ENCODE data around the gene ECHS1. TPM values are rescaled to one million over a fixed set of nuclear protein-coding genes. Genes with fewer than 3 reads are reported as not detected.
A peak's percentile ranks its signal among the peaks of the same experiment; 100 is the strongest.

ECHS1 gene
- total and polyA plus RNA-seq, 8 donors = 5.3 to 103 (median 69.2) TPM

DNA sequence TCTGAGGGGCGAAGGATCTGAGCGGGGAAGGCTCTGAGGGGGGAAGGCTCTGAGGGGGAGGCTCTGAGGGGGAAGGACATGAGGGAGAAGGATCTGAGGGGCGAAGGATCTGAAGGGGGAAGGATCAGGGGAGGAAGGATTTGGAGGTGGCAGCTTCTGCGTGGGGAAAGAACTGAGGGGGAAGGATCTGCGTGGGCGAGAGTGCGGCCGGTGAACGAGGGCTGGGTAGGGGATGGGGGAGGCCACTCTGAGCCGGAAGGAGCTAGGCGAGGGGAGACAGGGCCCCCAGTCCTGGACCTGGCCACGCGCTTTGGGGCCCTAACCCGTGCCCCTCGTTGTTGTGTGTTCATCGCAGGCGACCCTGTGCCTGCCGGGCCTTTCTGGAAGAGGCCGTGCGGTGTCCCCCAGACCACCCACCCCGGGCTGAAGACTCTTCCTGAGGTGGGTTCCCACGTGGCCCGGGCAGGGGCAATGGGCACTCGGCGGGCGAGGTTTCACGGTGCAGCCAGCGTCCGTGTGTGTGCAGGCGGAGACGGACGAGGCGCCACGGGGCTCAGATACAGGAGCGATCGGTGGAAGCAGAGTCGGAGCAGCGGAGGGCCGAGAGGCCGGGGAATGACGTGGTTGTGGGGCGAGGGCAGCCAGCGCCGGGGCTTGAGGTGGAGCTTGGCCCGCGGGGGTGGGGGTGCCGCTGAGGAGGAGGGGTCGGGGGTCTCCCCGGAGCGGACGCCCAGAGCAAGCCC lies 38.5 kb downstream of the ECHS1 start:
- H3K27ac ChIP-seq = peak overlapping the region in 4 of 5 donors; percentile 14 to 62 (median 34)
- no peaks in the 10 kb centered on the region for H3K36me3 ChIP-seq
- peaks cover 21 to 87% (median 57%) of the 10 kb centered on the region in 3 donors for H3K27me3 ChIP-seq
- peak in 1 of 2 donors; percentile 79 for DNase-seq
- peaks cover 27 to 30% (median 29%) of the 10 kb centered on the region in 4 donors for H3K4me1 ChIP-seq
- intact Hi-C loops (cut with DNase I; ENCODE audit: low total_unique reads) = no loop called here
- H3K9me3 ChIP-seq = no peaks in the 10 kb centered on the region
- H3K4me3 ChIP-seq = peak overlapping the region; percentile 39 to 50 (median 42)
- TF ChIP-seq, protein P1, sequence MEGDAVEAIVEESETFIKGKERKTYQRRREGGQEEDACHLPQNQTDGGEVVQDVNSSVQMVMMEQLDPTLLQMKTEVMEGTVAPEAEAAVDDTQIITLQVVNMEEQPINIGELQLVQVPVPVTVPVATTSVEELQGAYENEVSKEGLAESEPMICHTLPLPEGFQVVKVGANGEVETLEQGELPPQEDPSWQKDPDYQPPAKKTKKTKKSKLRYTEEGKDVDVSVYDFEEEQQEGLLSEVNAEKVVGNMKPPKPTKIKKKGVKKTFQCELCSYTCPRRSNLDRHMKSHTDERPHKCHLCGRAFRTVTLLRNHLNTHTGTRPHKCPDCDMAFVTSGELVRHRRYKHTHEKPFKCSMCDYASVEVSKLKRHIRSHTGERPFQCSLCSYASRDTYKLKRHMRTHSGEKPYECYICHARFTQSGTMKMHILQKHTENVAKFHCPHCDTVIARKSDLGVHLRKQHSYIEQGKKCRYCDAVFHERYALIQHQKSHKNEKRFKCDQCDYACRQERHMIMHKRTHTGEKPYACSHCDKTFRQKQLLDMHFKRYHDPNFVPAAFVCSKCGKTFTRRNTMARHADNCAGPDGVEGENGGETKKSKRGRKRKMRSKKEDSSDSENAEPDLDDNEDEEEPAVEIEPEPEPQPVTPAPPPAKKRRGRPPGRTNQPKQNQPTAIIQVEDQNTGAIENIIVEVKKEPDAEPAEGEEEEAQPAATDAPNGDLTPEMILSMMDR (IDR thresholded peaks at IDR 0.05) = no peak
- TF ChIP-seq EP300 (IDR thresholded peaks at IDR 0.05) (no peak), POLR2AphosphoS5 (IDR thresholded peaks at IDR 0.05) (no peak), POLR2A (IDR thresholded peaks at IDR 0.05) (no peak)
- 20 to 32% (median 22%) methylated on average over 25 to 51 of the region's 51 CpGs for WGBS, 5 donors

- TF ChIP-seq, protein P1 (IDR thresholded peaks at IDR 0.05) = no peak
- TF ChIP-seq POLR2A (IDR thresholded peaks at IDR 0.05) (no peak), EP300 (IDR thresholded peaks at IDR 0.05) (no peak)
- 79 to 84% (median 81%) methylated on average over 30 of the region's 30 CpGs for WGBS, 5 donors
- H3K27ac ChIP-seq = no peak overlapping the region
- intact Hi-C loops (cut with DNase I; ENCODE audit: low total_unique reads) = no loop called here
- H3K4me3 ChIP-seq = no peak overlapping the region
- no peaks in the 10 kb centered on the region for H3K36me3 ChIP-seq
- peaks cover 30 to 34% (median 32%) of the 10 kb centered on the region in 4 donors for H3K4me1 ChIP-seq
- peaks cover 21 to 87% (median 66%) of the 10 kb centered on the region in 3 donors for H3K27me3 ChIP-seq
- no peak for DNase-seq
- H3K9me3 ChIP-seq = no peaks in the 10 kb centered on the region
Measured at GRCh38 chr10:133332936-133333699, 40.0 kb downstream of the ECHS1 start.

- Histone ChIP-seq H3K27me3 (peaks cover 12 to 87% (median 66%) of the 10 kb centered on the region in 3 donors), H3K4me1 (peaks cover 26 to 28% (median 27%) of the 10 kb centered on the region in 4 donors), H3K4me3 (peak overlapping the region; percentile 21 to 50 (median 29)), H3K36me3 (no peaks in the 10 kb centered on the region), H3K9me3 (no peaks in the 10 kb centered on the region), H3K27ac (no peak overlapping the region)
- peak in 2 of 3 donors; percentile 30 to 63 for TF ChIP-seq POLR2AphosphoS5 (IDR thresholded peaks at IDR 0.05)
- TF ChIP-seq, protein P1 (IDR thresholded peaks at IDR 0.05) = peak in 5 of 7 experiments; percentile 67 to 96 (median 83)
- TF ChIP-seq EP300 (IDR thresholded peaks at IDR 0.05) = no peak
- no peak for TF ChIP-seq POLR2A (IDR thresholded peaks at IDR 0.05)
- WGBS, 5 donors = 7 to 10% (median 8%) methylated on average over 30 to 37 of the region's 37 CpGs
- intact Hi-C loops (cut with DNase I; ENCODE audit: low total_unique reads) = no loop called here
- DNase-seq = peak; percentile 91 to 95
Measured at GRCh38 chr10:133329491-133330202, 43.5 kb downstream of the ECHS1 start.

All from stomach (tissue), 9 donors.